RWPE2 (cell line): ENCODE measurements around the gene LIMD2.

Source experiments
- ATAC-seq: fragments of 200-7000 bp; cut with Tn5 transposase; 3 replicates; pipeline ENCODE4 v1.9.1; 2021; ENCODE audit warnings: low read depth
- DNase-seq: peaks from one replicate; pipeline ENCODE4 v3.0.0-alpha.2; 2020; ENCODE audit warnings: low spot score
- H3K27ac ChIP-seq: fragments of 450-650 bp; 2 replicates; pipeline ENCODE4 v1.5.1; 2017; ENCODE audit warnings: mild to moderate bottlenecking; ENCODE audit not compliant: poor library complexity, severe bottlenecking
- H3K27me3 ChIP-seq: fragments of 250-450 bp; sonication (Bioruptor Pico); 2 replicates; pipeline ENCODE4 v1.5.1; 2021; ENCODE audit warnings: mild to moderate bottlenecking, moderate library complexity; ENCODE audit not compliant: insufficient read depth, poor library complexity, severe bottlenecking
- H3K36me3 ChIP-seq: fragments of 250-450 bp; sonication (Bioruptor Pico); 2 replicates; pipeline ENCODE4 v1.5.1; 2020; ENCODE audit warnings: low read depth, mild to moderate bottlenecking, moderate library complexity
- H3K4me1 ChIP-seq: fragments of 250-450 bp; sonication (Bioruptor Pico); 2 replicates; pipeline ENCODE4 v1.5.1; 2021; ENCODE audit warnings: mild to moderate bottlenecking, moderate library complexity; ENCODE audit not compliant: insufficient read depth, poor library complexity, severe bottlenecking
- H3K4me3 ChIP-seq: fragments of 250-450 bp; sonication (Bioruptor Pico); 2 replicates; pipeline ENCODE4 v1.5.1; 2021; ENCODE audit warnings: mild to moderate bottlenecking, moderate library complexity; ENCODE audit not compliant: severe bottlenecking
- H3K9me3 ChIP-seq: fragments of 250-450 bp; sonication (Bioruptor Pico); 2 replicates; pipeline ENCODE4 v1.5.1; 2021; ENCODE audit warnings: mild to moderate bottlenecking, moderate library complexity; ENCODE audit not compliant: severe bottlenecking
- CTCF ChIP-seq: fragments of 450-650 bp; IDR thresholded peaks from one replicate; pipeline ENCODE4 v1.5.1; 2017; ENCODE audit warnings: mild to moderate bottlenecking, moderate library complexity; ENCODE audit not compliant: poor library complexity, severe bottlenecking

LIMD2 gene

DNA sequence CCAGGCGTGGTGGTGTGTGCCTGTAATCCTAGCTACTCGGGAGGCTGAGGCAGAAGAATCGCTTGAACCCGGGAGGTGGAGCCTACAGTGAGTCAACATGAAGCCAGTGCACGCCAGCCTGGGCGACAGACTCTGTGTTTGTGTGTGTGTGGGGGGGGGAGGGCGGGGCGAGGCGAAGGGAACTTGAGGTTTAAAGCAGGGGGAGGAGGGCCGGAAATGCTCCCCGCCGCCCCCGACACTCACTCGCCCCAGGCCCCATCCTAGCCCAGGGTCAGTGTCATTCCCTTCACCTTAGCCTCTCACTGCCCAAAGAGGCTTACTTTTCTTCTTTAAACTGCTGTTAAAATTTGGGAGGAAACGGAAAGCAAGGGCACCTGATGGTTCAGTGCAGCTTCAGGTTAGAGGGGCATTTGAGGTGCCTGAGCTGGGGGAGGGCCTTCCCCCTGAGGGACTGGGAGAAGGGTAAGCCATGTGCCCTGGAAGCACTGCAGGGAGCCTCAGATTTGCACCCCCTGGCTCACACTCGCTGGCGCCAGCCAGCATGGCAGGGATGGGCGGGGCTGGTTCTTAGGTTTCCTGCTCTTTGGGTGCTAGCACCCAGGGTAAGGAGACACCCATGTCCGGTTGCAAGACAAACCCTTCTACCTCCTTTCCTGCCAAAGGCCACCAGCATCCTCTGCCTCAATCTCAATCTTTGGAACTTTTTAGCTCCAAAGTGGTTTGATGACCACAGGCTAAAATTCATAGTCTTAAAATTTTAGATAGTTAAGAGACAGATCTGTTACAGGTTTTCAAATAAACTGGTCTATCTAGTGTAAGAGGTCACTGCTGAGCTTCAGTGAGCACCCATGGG is 2.2 kb upstream of the LIMD2 start:
- no peaks in the 10 kb centered on the region; the same call in 1 of the 2 replicates for H3K36me3 ChIP-seq
- TF ChIP-seq CTCF, result no peak
- H3K27me3 ChIP-seq, result no peaks in the 10 kb centered on the region
- H3K9me3 ChIP-seq, result no peaks in the 10 kb centered on the region
- no peak overlapping the region for H3K27ac ChIP-seq
- H3K4me3 ChIP-seq, result no peak overlapping the region
- H3K4me1 ChIP-seq, result no peaks in the 10 kb centered on the region
- ATAC-seq, result no peak
- no peak for DNase-seq

GRCh38 chr17:63701456-63701820 is 1.5 kb upstream of the LIMD2 start:
- H3K4me3 ChIP-seq, result no peak overlapping the region
- no peak for TF ChIP-seq CTCF
- DNase-seq (no peak), ATAC-seq (no peak)
- H3K4me1 ChIP-seq, result no peaks in the 10 kb centered on the region
- no peaks in the 10 kb centered on the region; the same call in 1 of the 2 replicates for H3K36me3 ChIP-seq
- H3K27me3 ChIP-seq, result no peaks in the 10 kb centered on the region
- no peak overlapping the region for H3K27ac ChIP-seq
- no peaks in the 10 kb centered on the region for H3K9me3 ChIP-seq

- DNase-seq (no peak), ATAC-seq (no peak)
- H3K27me3 ChIP-seq, result no peaks in the 10 kb centered on the region
- no peaks in the 10 kb centered on the region for H3K36me3 ChIP-seq
- TF ChIP-seq CTCF, result peak; percentile 50
- no peaks in the 10 kb centered on the region for H3K9me3 ChIP-seq
- H3K4me3 ChIP-seq, result peak overlapping the region; percentile 57
- H3K4me1 ChIP-seq, result no peaks in the 10 kb centered on the region
- peak overlapping the region; percentile 10 for H3K27ac ChIP-seq
Measured at GRCh38 chr17:63700528-63701455, 867 bp upstream of the LIMD2 start.

DNA sequence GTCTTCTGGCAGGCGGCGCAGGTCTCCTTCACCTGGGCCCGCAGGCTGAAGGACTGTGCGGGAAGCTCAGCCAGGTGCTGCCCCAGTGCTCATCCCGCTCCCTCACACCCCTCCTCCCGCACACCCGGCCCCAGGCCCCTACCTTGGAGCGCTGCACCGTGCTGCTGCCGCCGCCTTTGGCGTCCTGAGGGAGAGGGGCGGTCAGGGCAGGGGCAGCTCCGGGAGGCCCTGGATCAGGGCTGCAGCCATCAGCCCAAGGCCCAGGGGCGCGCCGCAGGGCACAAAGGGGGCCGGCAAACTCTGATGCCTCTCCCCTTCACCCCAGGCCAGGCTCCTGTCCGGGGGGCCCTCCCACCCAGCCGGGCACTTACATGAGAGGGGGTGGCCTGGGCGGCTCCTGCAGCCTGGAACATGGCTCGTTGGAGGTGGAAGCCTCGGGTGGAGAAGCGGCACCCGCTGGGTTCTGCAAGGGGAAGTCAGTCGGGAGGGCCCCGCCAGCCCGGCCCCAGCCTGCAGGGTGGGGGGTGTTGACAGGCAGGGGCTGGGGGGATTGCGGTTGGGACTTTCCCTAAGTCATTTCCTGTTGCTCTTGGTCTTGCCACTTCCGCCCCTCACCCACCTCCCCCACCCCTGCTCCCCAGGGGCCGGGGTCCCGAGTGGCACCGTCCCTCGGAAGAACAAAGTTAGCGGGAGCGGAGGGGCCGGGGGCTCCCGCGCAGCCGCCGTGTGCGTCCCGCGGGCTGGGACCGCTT is 863 bp downstream of the LIMD2 start:
- peak; percentile 13; the same call in 1 of the 3 replicates for ATAC-seq
- no peak for DNase-seq
- Histone ChIP-seq H3K9me3 (no peaks in the 10 kb centered on the region), H3K27ac (peak overlapping the region; percentile 10), H3K4me1 (no peaks in the 10 kb centered on the region), H3K4me3 (peak overlapping the region; percentile 57), H3K36me3 (no peaks in the 10 kb centered on the region), H3K27me3 (no peaks in the 10 kb centered on the region)
- no peak for TF ChIP-seq CTCF
